LNCAP (cell line): ENCODE measurements around the gene VCP.

ENCODE experiments used
- CTCF ChIP-seq: fragments of 450-650 bp; IDR thresholded peaks from 2 replicates; pipeline ENCODE4 v1.5.1; 2017; ENCODE audit warnings: mild to moderate bottlenecking

VCP gene

GRCh38 chr9:35078066-35078465, 5.6 kb upstream of the VCP start:
- TF ChIP-seq CTCF = no peak

GRCh38 chr9:35076848-35077247, 4.4 kb upstream of the VCP start:
- TF ChIP-seq CTCF = no peak

GRCh38 chr9:35075358-35075757, 2.9 kb upstream of the VCP start:
- no peak for TF ChIP-seq CTCF

- no peak for TF ChIP-seq CTCF
These were observed 2.4 kb upstream of the VCP start for GRCh38 chr9:35074791-35075190.

GRCh38 chr9:35074141-35074540, 1.7 kb upstream of the VCP start:
- no peak for TF ChIP-seq CTCF

GRCh38 chr9:35073279-35073612, 821 bp upstream of the VCP start:
- TF ChIP-seq CTCF = no peak

GRCh38 chr9:35071814-35072460, 488 bp downstream of the VCP start:
- peak; percentile 41 for TF ChIP-seq CTCF
